GM23338 (cell line): ENCODE measurements around the gene SUSD3. TPM values are rescaled to one million over a fixed set of nuclear protein-coding genes. Genes with fewer than 3 reads are reported as not detected.

Experiments used
- ATAC-seq: fragments of 200-7000 bp; cut with Tn5 transposase; 3 replicates; pipeline ENCODE4 v1.9.1; 2020
- DNase-seq: peaks from one replicate; pipeline ENCODE4 v3.0.0-alpha.2; 2015; ENCODE audit warnings: low spot score
- H2AFZ ChIP-seq: fragments of 200-600 bp; sonication (generic); 2 replicates; pipeline ENCODE4 v1.8.0; 2016; ENCODE audit warnings: antibody characterized with exemption, mild to moderate bottlenecking, moderate library complexity
- H3F3A ChIP-seq: fragments of 200-600 bp; sonication (generic); replicated peaks from 2 replicates; pipeline ENCODE4 v1.8.0; 2017; ENCODE audit warnings: antibody characterized with exemption, mixed run types, low read depth
- H3K27ac ChIP-seq: fragments of 200-600 bp; sonication (generic); 2 replicates; pipeline ENCODE4 v1.6.1; 2016; ENCODE audit warnings: low read depth
- H3K27me3 ChIP-seq: fragments of 200-600 bp; sonication (generic); 2 replicates; pipeline ENCODE4 v1.8.0; 2016; ENCODE audit warnings: mild to moderate bottlenecking, mixed run types, moderate library complexity; ENCODE audit not compliant: insufficient read depth
- H3K36me3 ChIP-seq: fragments of 200-600 bp; sonication (generic); 2 replicates; pipeline ENCODE4 v1.8.0; 2016; ENCODE audit warnings: mild to moderate bottlenecking; ENCODE audit not compliant: insufficient read depth
- H3K4me1 ChIP-seq: fragments of 200-600 bp; sonication (generic); 2 replicates; pipeline ENCODE4 v1.8.0; 2016; ENCODE audit warnings: mild to moderate bottlenecking, moderate library complexity; ENCODE audit not compliant: insufficient read depth
- H3K4me2 ChIP-seq: fragments of 200-600 bp; sonication (generic); 2 replicates; pipeline ENCODE4 v1.7.1; 2017; ENCODE audit warnings: mixed run types
- H3K4me3 ChIP-seq: fragments of 200-600 bp; sonication (generic); 2 replicates; pipeline ENCODE4 v1.6.1; 2016; ENCODE audit warnings: mixed run types
- H3K79me2 ChIP-seq: fragments of 200-600 bp; sonication (generic); replicated peaks from 2 replicates; pipeline ENCODE4 v1.8.0; 2017; ENCODE audit warnings: mild to moderate bottlenecking; ENCODE audit not compliant: insufficient read depth
- H3K9me2 ChIP-seq: fragments of 200-600 bp; sonication (generic); 2 replicates; pipeline ENCODE4 v1.8.0; 2017; ENCODE audit not compliant: insufficient read depth
- H4K20me1 ChIP-seq: fragments of 200-600 bp; sonication (generic); replicated peaks from 2 replicates; pipeline ENCODE4 v1.8.0; 2017; ENCODE audit warnings: mild to moderate bottlenecking; ENCODE audit not compliant: insufficient read depth
- H3K27ac Mint-ChIP-seq: 2 replicates; pipeline ENCODE4 v1.8.0; 2020; ENCODE audit warnings: inconsistent platforms, mild to moderate bottlenecking, moderate library complexity, mixed read lengths
- H3K27me3 Mint-ChIP-seq: 3 replicates; pipeline ENCODE4 v1.8.0; 2022; ENCODE audit warnings: low read depth, mild to moderate bottlenecking, moderate library complexity, mixed read lengths, inconsistent platforms; ENCODE audit not compliant: insufficient read depth, poor library complexity
- H3K36me3 Mint-ChIP-seq: 3 replicates; pipeline ENCODE4 v1.8.0; 2021; ENCODE audit warnings: low read depth, mild to moderate bottlenecking, inconsistent platforms, moderate library complexity, mixed read lengths
- H3K4me1 Mint-ChIP-seq: 3 replicates; pipeline ENCODE4 v1.8.0; 2020; ENCODE audit warnings: mild to moderate bottlenecking, inconsistent platforms, mixed read lengths
- H3K4me3 Mint-ChIP-seq: 3 replicates; pipeline ENCODE4 v1.8.0; 2021; ENCODE audit warnings: moderate library complexity, mild to moderate bottlenecking, inconsistent platforms, mixed read lengths
- H3K9me3 Mint-ChIP-seq: 3 replicates; pipeline ENCODE4 v1.8.0; 2020; ENCODE audit warnings: moderate library complexity, mild to moderate bottlenecking, inconsistent platforms, mixed read lengths
- CREB1 ChIP-seq: fragments of 250-450 bp; sonication (Bioruptor Pico); IDR thresholded peaks from 2 replicates; pipeline ENCODE4 v1.5.0; 2020; ENCODE audit warnings: low read depth, mild to moderate bottlenecking, moderate library complexity
- CTCF ChIP-seq, 2 experiments: fragments of 200-600 bp in 1 of 2; sonication (generic) in 1 of 2; conservative IDR thresholded peaks; 2 replicates each; pipeline versions ENCODE4 v1.5.1 to v1.6.1; 2016 to 2017; ENCODE audit warnings: antibody characterized with exemption in 2 of 2, low read depth in 2 of 2, mild to moderate bottlenecking in 2 of 2, moderate library complexity in 1 of 2
- JUNB ChIP-seq: IDR thresholded peaks from one replicate; pipeline ENCODE4 v1.6.1; 2016; ENCODE audit warnings: antibody characterized with exemption; ENCODE audit not compliant: unreplicated experiment
- NANOG ChIP-seq: IDR thresholded peaks from 2 replicates; pipeline ENCODE4 v1.6.1; 2016; ENCODE audit warnings: antibody characterized with exemption, borderline replicate concordance
- POLR2AphosphoS5 ChIP-seq: IDR thresholded peaks from 2 replicates; pipeline ENCODE4 v1.6.1; 2016; ENCODE audit warnings: antibody characterized with exemption, low read depth
- STAT1 ChIP-seq: IDR thresholded peaks from one replicate; pipeline ENCODE4 v1.6.1; 2016; ENCODE audit warnings: antibody characterized with exemption; ENCODE audit not compliant: unreplicated experiment
- ZNF331 ChIP-seq: fragments of 250-450 bp; sonication (Bioruptor Pico); IDR thresholded peaks from 2 replicates; pipeline ENCODE4 v1.5.0; 2020; ENCODE audit warnings: low read depth, mild to moderate bottlenecking, moderate library complexity
- ZNF462 ChIP-seq: fragments of 250-450 bp; sonication (Bioruptor Pico); IDR thresholded peaks from 2 replicates; pipeline ENCODE4 v1.5.0; 2020; ENCODE audit warnings: mild to moderate bottlenecking, moderate library complexity
- polyA plus RNA-seq: library from polyadenylated mRNA; unstranded; fragments of >200 nt; fragmentation: Nextera tagmentation; extraction: Ambion mirVana; gene quantifications from 2 replicates; pipeline ENCODE4 v1.2.1, GENCODE V29; 2016
- total RNA-seq: library from RNA; depleted of rRNA; stranded (reverse); fragments of >200 nt; shearing (Covaris generic); gene quantifications from 2 replicates; pipeline ENCODE4 v1.2.3, GENCODE V29; 2014

Gene SUSD3
- total and polyA plus RNA-seq, 2 experiments from 2014 or later, result 6.9 to 20.1 TPM

- ATAC-seq (no peak), DNase-seq (no peak)
- H3K4me1 Mint-ChIP-seq, result peaks cover 14% of the 10 kb centered on the region
- peaks cover 13% of the 10 kb centered on the region for H3K27me3 Mint-ChIP-seq
- no peak overlapping the region for H3K4me3 Mint-ChIP-seq
- H3K27ac Mint-ChIP-seq, result no peak overlapping the region
- H2AFZ ChIP-seq, result no peak overlapping the region
- no peaks in the 10 kb centered on the region for H3K27me3 ChIP-seq
- H3K36me3 ChIP-seq, result no peaks in the 10 kb centered on the region
- no peak overlapping the region for H3K4me3 ChIP-seq
- no peaks in the 10 kb centered on the region for H4K20me1 ChIP-seq
- no peak overlapping the region for H3K27ac ChIP-seq
- H3K4me1 ChIP-seq, result peaks cover 16% of the 10 kb centered on the region
- H3K36me3 Mint-ChIP-seq, result no peaks in the 10 kb centered on the region
- H3K4me2 ChIP-seq, result no peak overlapping the region
- no peaks in the 10 kb centered on the region for H3K9me3 Mint-ChIP-seq
- no peaks in the 10 kb centered on the region for H3F3A ChIP-seq
- H3K79me2 ChIP-seq, result no peaks in the 10 kb centered on the region
- no peak for TF ChIP-seq STAT1
- TF ChIP-seq CTCF (conservative IDR thresholded peaks at IDR 0.05; ENCODE audit: low read depth in 2 of 2), result no peak
- TF ChIP-seq POLR2AphosphoS5, result no peak
- TF ChIP-seq NANOG, result no peak
- no peak for TF ChIP-seq JUNB
- TF ChIP-seq ZNF331 (CRISPR knock-in tag), result no peak
- no peak for TF ChIP-seq CREB1 (CRISPR knock-in tag)
- TF ChIP-seq ZNF462 (CRISPR knock-in tag), result no peak
- no peaks in the 10 kb centered on the region for H3K9me2 ChIP-seq
Measured at GRCh38 chr9:93051680-93052089, 6.8 kb upstream of the SUSD3 start.
